ENCODE measurements around the gene OR11L1. TPM values are rescaled to one million over a fixed set of nuclear protein-coding genes. Genes with fewer than 3 reads are reported as not detected.

OR11L1 gene
- polyA plus RNA-seq, 1 experiment = not detected

DNA sequence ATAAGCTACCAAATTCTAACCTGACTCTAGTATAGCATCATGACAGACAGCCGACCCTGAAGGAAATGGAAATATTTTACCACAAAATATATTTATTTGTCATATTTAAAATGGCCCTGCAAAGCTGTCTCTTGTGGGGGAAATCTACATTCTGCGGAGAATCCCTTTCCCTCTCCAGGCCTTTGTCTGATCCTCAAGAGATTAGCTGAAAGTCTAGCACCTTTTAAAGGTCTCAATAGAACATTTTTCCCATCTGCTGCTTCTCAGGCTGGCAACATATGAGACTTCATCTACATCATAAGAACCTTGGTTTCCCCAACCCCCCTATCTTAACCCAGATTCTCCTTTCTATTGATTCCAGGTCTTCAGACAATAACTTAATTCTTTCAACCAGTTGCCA, 1.7 kb upstream of the OR11L1 start:
- peaks cover 46% of the 10 kb centered on the region for H3K9me3 ChIP-seq (ENCODE audit: control insufficient read depth, insufficient read depth, low read length)
- no peaks in the 10 kb centered on the region for H3K27me3 ChIP-seq (ENCODE audit: control insufficient read depth, insufficient read depth, low read length)
- no peak overlapping the region for H3K27ac ChIP-seq (ENCODE audit: low read depth, low read length)
- no peak for DNase-seq (ENCODE audit: low read depth, low spot score)
- H3K4me3 ChIP-seq (ENCODE audit: low read depth, low read length) = no peak overlapping the region
- TF ChIP-seq, protein P1, sequence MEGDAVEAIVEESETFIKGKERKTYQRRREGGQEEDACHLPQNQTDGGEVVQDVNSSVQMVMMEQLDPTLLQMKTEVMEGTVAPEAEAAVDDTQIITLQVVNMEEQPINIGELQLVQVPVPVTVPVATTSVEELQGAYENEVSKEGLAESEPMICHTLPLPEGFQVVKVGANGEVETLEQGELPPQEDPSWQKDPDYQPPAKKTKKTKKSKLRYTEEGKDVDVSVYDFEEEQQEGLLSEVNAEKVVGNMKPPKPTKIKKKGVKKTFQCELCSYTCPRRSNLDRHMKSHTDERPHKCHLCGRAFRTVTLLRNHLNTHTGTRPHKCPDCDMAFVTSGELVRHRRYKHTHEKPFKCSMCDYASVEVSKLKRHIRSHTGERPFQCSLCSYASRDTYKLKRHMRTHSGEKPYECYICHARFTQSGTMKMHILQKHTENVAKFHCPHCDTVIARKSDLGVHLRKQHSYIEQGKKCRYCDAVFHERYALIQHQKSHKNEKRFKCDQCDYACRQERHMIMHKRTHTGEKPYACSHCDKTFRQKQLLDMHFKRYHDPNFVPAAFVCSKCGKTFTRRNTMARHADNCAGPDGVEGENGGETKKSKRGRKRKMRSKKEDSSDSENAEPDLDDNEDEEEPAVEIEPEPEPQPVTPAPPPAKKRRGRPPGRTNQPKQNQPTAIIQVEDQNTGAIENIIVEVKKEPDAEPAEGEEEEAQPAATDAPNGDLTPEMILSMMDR (IDR thresholded peaks at IDR 0.05; ENCODE audit: low read depth, low read length) = no peak
- CTCF ChIA-PET = no interaction called here
- POLR2A ChIA-PET = no interaction called here

DNA sequence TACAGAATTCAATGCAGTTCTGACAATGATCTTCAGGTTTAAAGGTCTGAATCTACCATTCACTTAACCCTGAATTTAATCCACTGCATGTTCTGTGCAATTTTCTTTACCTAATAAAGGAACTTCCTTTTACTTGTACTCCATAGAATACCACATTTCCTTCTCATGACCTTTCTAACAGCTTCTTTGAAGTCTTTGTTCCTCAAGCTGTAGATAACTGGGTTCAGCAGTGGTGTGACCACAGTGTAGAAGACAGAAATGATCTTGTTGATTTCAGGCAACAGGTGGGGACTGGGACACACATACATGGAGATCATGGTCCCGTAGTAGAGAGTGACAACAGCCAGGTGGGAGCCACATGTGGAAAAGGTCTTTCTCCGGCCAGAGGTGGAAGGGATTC, 878 bp downstream of the OR11L1 start:
- ChIA-PET POLR2A (no interaction called here), CTCF (no interaction called here)
- Histone ChIP-seq H3K27ac (ENCODE audit: low read depth, low read length) (no peak overlapping the region), H3K9me3 (ENCODE audit: control insufficient read depth, insufficient read depth, low read length) (peaks cover 52% of the 10 kb centered on the region), H3K27me3 (ENCODE audit: control insufficient read depth, insufficient read depth, low read length) (no peaks in the 10 kb centered on the region), H3K4me3 (ENCODE audit: low read depth, low read length) (no peak overlapping the region)
- DNase-seq (ENCODE audit: low read depth, low spot score) = no peak
- TF ChIP-seq, protein P1 (IDR thresholded peaks at IDR 0.05; ENCODE audit: low read depth, low read length) = no peak

DNA sequence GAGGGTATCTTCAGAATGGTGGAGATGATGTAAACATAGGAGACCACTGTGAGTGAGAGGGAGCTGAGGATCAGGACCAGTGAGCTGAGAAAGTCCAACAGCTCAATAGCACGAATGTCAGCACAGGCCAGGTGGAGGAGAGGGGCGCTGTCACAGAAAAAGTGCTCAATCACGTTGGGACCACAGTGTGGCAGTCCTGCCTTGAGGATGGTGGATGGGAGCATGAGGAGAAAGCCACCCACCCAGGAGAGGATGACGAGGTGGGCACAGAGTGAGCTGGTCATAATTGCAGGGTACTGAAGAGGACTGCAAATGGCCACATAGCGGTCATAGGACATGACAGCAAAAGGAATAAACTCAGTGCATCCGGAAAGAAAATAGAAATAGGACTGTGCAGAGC, 8.1 kb downstream of the OR11L1 start:
- no peak overlapping the region for H3K27ac ChIP-seq (ENCODE audit: low read depth, low read length)
- H3K4me3 ChIP-seq (ENCODE audit: low read depth, low read length) = no peak overlapping the region
- TF ChIP-seq, protein P1 (IDR thresholded peaks at IDR 0.05; ENCODE audit: low read depth, low read length) = no peak
- no peak for DNase-seq (ENCODE audit: low read depth, low spot score)
- peaks cover 41% of the 10 kb centered on the region for H3K9me3 ChIP-seq (ENCODE audit: control insufficient read depth, insufficient read depth, low read length)
- CTCF ChIA-PET = no interaction called here
- POLR2A ChIA-PET = no interaction called here
- H3K27me3 ChIP-seq (ENCODE audit: control insufficient read depth, insufficient read depth, low read length) = no peaks in the 10 kb centered on the region

DNA sequence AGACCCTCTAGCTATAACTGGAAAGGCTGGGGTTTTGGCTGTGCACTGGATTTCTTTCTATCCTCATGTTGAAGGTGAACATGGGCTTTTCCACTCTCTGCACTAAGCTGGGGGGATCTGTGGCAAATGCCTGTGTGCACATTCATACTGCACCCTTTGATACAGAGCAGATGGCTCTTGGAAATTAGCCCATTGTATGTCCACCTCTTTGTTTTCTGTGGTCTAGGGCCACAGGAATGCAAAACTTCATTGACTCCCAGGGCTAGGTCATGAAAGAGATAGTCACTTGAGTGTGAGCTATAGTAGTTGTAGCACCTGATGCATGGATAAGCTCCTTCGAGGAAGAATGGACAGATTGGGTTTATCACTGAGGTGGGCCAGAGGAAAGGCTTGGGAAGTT, 12.0 kb downstream of the OR11L1 start:
- ChIA-PET POLR2A (no interaction called here), CTCF (no interaction called here)
- H3K27ac ChIP-seq (ENCODE audit: low read depth, low read length) = no peak overlapping the region
- no peak for DNase-seq (ENCODE audit: low read depth, low spot score)
- H3K9me3 ChIP-seq (ENCODE audit: control insufficient read depth, insufficient read depth, low read length) = peaks cover 31% of the 10 kb centered on the region
- H3K27me3 ChIP-seq (ENCODE audit: control insufficient read depth, insufficient read depth, low read length) = no peaks in the 10 kb centered on the region
- TF ChIP-seq, protein P1 (IDR thresholded peaks at IDR 0.05; ENCODE audit: low read depth, low read length) = no peak
- H3K4me3 ChIP-seq (ENCODE audit: low read depth, low read length) = no peak overlapping the region

- Histone ChIP-seq H3K27me3 (ENCODE audit: control insufficient read depth, insufficient read depth, low read length) (no peaks in the 10 kb centered on the region), H3K4me3 (ENCODE audit: low read depth, low read length) (no peak overlapping the region), H3K27ac (ENCODE audit: low read depth, low read length) (no peak overlapping the region), H3K9me3 (ENCODE audit: control insufficient read depth, insufficient read depth, low read length) (peaks cover 22% of the 10 kb centered on the region)
- DNase-seq (ENCODE audit: low read depth, low spot score) = no peak
- ChIA-PET POLR2A (no interaction called here), CTCF (no interaction called here)
- TF ChIP-seq, protein P1 (IDR thresholded peaks at IDR 0.05; ENCODE audit: low read depth, low read length) = no peak
These were observed 16.3 kb downstream of the OR11L1 start for GRCh38 chr1:247825362-247825761.
